A549 (cell line): Measurements from ENCODE around the gene PRR22. TPM values are rescaled to one million over a fixed set of nuclear protein-coding genes. Genes with fewer than 3 reads are reported as not detected.

Experiments used
- ATAC-seq, 2 experiments: fragments of 200-7000 bp in 1 of 2; fragments of >200 bp in 1 of 2; cut with Nextera tagmentation in 1 of 2; cut with Tn5 transposase in 1 of 2; 3 replicates each; pipeline versions ENCODE4 v1.8.0 to v1.9.1; 2018 to 2020; ENCODE audit warnings: mild to moderate bottlenecking in 1 of 2, moderate library complexity in 1 of 2
- CTCF ChIA-PET: fragments of 300-600 bp; sonication (Branson Sonifier 250); formaldehyde crosslinking; extraction: SDS; loops from one replicate; lab custom pipeline; 2021; ENCODE audit warnings: antibody characterized with exemption, inconsistent platforms; lab: Yijun Ruan, JAX
- POLR2A ChIA-PET: fragments of 350-600 bp; formaldehyde crosslinking; extraction: SDS; loops from one replicate; lab custom pipeline; 2021; ENCODE audit warnings: antibody characterized with exemption, inconsistent platforms; lab: Yijun Ruan, JAX
- DNase-seq, 2 experiments: peaks; one replicate each; pipeline versions ENCODE4 v3.0.0 to v3.0.0-alpha.2; 2011 to 2016; ENCODE audit warnings: low read depth in 1 of 2, low spot score in 1 of 2
- FAIRE-seq: peaks from 2 replicates; lab custom pipeline; 2011; peaks lifted over from hg19 to GRCh38; lab: Jason Lieb, UNC
- H3K27ac ChIP-seq, 2 experiments: fragments of >200 bp; sonication (Bioruptor Twin); formaldehyde crosslinking; 3 replicates each; pipeline ENCODE4 v1.5.1; 2016 to 2017
- H3K4me1 ChIP-seq: fragments of >200 bp; sonication (Bioruptor Twin); formaldehyde crosslinking; 3 replicates; pipeline ENCODE4 v1.6.1; 2016
- H3K4me2 ChIP-seq: fragments of >200 bp; sonication (Bioruptor Twin); formaldehyde crosslinking; 3 replicates; pipeline ENCODE4 v1.6.1; 2016
- H3K4me3 ChIP-seq: fragments of >200 bp; sonication (Bioruptor Twin); formaldehyde crosslinking; 3 replicates; pipeline ENCODE4 v1.5.1; 2016
- H3K9me3 ChIP-seq: fragments of >200 bp; sonication (Bioruptor Twin); formaldehyde crosslinking; 3 replicates; pipeline ENCODE4 v1.6.1; 2016
- BHLHE40 ChIP-seq: IDR thresholded peaks from 2 replicates; pipeline ENCODE4 v1.6.1; 2012; ENCODE audit warnings: low read depth, low read length, inconsistent platforms
- CBX8 ChIP-seq: fragments of 200-600 bp; sonication (generic); IDR thresholded peaks from 2 replicates; pipeline ENCODE4 v1.6.1; 2016
- CEBPB ChIP-seq, 2 experiments: fragments of >200 bp in 1 of 2; sonication (Bioruptor Twin) in 1 of 2; formaldehyde crosslinking in 1 of 2; IDR thresholded peaks; 2 replicates each; pipeline ENCODE4 v1.6.1; 2012 to 2016
- CHD2 ChIP-seq: fragments of 150-350 bp; IDR thresholded peaks from 2 replicates; pipeline ENCODE4 v1.6.1; 2014; ENCODE audit warnings: low read length; ENCODE audit not compliant: partially characterized antibody
- EHF ChIP-seq: fragments of 250-450 bp; sonication (Bioruptor Pico); IDR thresholded peaks from 2 replicates; pipeline ENCODE4 v1.5.0; 2020; ENCODE audit warnings: mild to moderate bottlenecking
- EP300 ChIP-seq, 2 experiments: fragments of >200 bp; sonication (Bioruptor Twin); formaldehyde crosslinking; IDR thresholded peaks; 2 replicates in 1 of 2; 3 replicates in 1 of 2; pipeline ENCODE4 v1.6.1; 2016 to 2017
- HOXA7 ChIP-seq: fragments of 250-450 bp; sonication (Bioruptor Pico); IDR thresholded peaks from 2 replicates; pipeline ENCODE4 v1.5.0; 2020; ENCODE audit warnings: mild to moderate bottlenecking, moderate library complexity
- JUN ChIP-seq, 2 experiments: fragments of >200 bp; sonication (Bioruptor Twin); formaldehyde crosslinking; IDR thresholded peaks; 2 replicates in 1 of 2; 3 replicates in 1 of 2; pipeline ENCODE4 v1.6.1; 2016 to 2017
- JUNB ChIP-seq: fragments of >200 bp; sonication (Bioruptor Twin); formaldehyde crosslinking; IDR thresholded peaks from 2 replicates; pipeline ENCODE4 v1.6.1; 2016
- KDM5A ChIP-seq: fragments of 200-600 bp; sonication (generic); IDR thresholded peaks from 2 replicates; pipeline ENCODE4 v1.6.1; 2016; ENCODE audit warnings: antibody characterized with exemption, mild to moderate bottlenecking
- POLR2A ChIP-seq: IDR thresholded peaks from 2 replicates; pipeline ENCODE4 v1.6.1; 2012; ENCODE audit warnings: mild to moderate bottlenecking, low read length
- RAD21 ChIP-seq, 2 experiments: fragments of >200 bp in 1 of 2; sonication (Bioruptor Twin) in 1 of 2; formaldehyde crosslinking in 1 of 2; IDR thresholded peaks in 1 of 2; conservative IDR thresholded peaks in 1 of 2; 2 replicates in 1 of 2; 3 replicates in 1 of 2; pipeline ENCODE4 v1.6.1; 2012 to 2018; ENCODE audit warnings: inconsistent platforms in 1 of 2
- RARB ChIP-seq: fragments of 250-450 bp; sonication (Bioruptor Pico); IDR thresholded peaks from 2 replicates; pipeline ENCODE4 v1.8.0; 2021; ENCODE audit warnings: mild to moderate bottlenecking, moderate library complexity
- RFX5 ChIP-seq: fragments of 450-650 bp; IDR thresholded peaks from 2 replicates; pipeline ENCODE4 v1.7.1; 2014; ENCODE audit warnings: antibody characterized with exemption, mild to moderate bottlenecking, moderate library complexity
- SMC3 ChIP-seq: fragments of >200 bp; sonication (Bioruptor Twin); formaldehyde crosslinking; IDR thresholded peaks from 3 replicates; pipeline ENCODE4 v1.6.1; 2018; ENCODE audit warnings: inconsistent platforms
- SREBF2 ChIP-seq: fragments of 450-650 bp; IDR thresholded peaks from 2 replicates; pipeline ENCODE4 v1.6.1; 2014; ENCODE audit warnings: mild to moderate bottlenecking, moderate library complexity
- TP53 ChIP-seq: fragments of 250-450 bp; sonication (Bioruptor Pico); IDR thresholded peaks from 2 replicates; pipeline ENCODE4 v1.5.0; 2021; ENCODE audit warnings: mild to moderate bottlenecking, moderate library complexity
- ZSCAN20 ChIP-seq: fragments of 250-450 bp; sonication (Bioruptor Pico); IDR thresholded peaks from 2 replicates; pipeline ENCODE4 v1.8.0; 2022; ENCODE audit warnings: mild to moderate bottlenecking, moderate library complexity
- WGBS: methylation state at CpG from one replicate; pipeline ENCODE4 v1.1.6; 2017; ENCODE audit errors: missing lambda C conversion rate; 5-methylcytosine and 5-hydroxymethylcytosine counted together
- polyA plus RNA-seq, 4 experiments: library from polyadenylated mRNA; depleted of rRNA in 3 of 4; stranded (reverse); fragments of >200 nt; fragmentation: RNase III in 1 of 4; extraction: RNeasy Plus Mini Kit Qiagen cat#74134 plus additional on column Dnase treatment in 1 of 4; gene quantifications; 2 replicates in 3 of 4; 3 replicates in 1 of 4; pipeline ENCODE4 v1.2.3, GENCODE V29; 2011 to 2017
- TF ChIP-seq, protein P1 (sequence below): IDR thresholded peaks from 2 replicates; pipeline ENCODE4 v1.6.1; 2012; ENCODE audit warnings: low read depth, borderline replicate concordance
- TF ChIP-seq, protein P2 (sequence below): fragments of 450-650 bp; IDR thresholded peaks from 2 replicates; pipeline ENCODE4 v1.6.1; 2014; ENCODE audit warnings: antibody characterized with exemption
- TF ChIP-seq, protein P3 (sequence below): fragments of 250-450 bp; sonication (Bioruptor Pico); IDR thresholded peaks from 2 replicates; pipeline ENCODE4 v1.5.0; 2020; ENCODE audit warnings: low read depth, mild to moderate bottlenecking, moderate library complexity
- TF ChIP-seq, protein P4 (sequence below): fragments of >200 bp; sonication (Bioruptor Twin); formaldehyde crosslinking; IDR thresholded peaks from 3 replicates; pipeline ENCODE4 v1.6.1; 2016

PRR22 gene
- polyA plus RNA-seq, 2 of the 4 experiments (the other 2 are of a cell fraction), result 0.65 to 2.2 TPM

DNA sequence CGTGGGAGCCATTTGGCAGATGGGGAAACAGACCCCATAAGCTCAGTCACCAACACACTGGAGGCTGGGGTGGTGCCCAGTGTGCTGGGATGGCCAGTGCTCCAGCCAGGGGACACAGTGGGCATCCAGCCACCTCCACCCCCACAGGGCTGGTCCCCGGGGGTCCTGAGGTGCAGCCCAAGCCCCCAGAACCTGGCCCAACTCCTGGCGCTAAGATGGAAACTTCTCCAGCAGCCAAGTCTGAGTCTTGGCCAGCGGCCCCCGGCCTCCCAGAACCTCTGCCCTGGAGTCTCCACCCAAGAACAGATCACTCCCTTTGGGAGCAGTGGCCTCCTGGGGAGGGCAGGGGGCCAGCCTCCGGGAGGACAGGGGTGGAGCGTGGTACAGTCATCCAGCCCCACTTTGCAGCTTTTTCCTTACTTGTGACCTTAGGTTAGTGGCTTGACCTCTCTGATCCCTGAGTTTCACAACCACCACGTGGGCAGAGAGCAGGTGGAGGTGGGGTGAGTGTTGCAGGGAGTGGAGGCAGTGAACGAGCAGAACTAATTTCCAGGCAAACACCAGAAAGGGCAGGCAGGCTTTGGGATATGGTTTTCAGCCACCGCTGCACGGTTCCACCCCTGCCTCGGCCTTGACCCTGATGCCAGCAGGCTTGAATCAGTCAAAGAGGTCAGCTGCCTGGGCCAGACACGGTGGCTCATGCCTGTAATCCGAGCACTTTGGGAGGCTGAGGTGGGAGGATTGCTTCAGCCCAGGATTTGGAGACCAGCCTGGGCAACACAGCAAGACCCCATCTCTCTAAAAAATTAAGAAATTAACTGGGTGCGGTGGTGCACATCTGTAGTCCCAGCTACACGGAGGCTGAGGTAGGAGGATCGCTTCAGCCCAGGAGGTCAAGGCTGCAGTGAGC lies 16.1 kb upstream of the PRR22 start:
- FAIRE-seq (no peak), ATAC-seq (no peak), DNase-seq (no peak)
- Histone ChIP-seq H3K4me1 (peaks cover 16% of the 10 kb centered on the region; the same call in 2 of the 3 replicates), H3K27ac (no peak overlapping the region), H3K4me2 (no peak overlapping the region), H3K4me3 (no peak overlapping the region), H3K9me3 (no peaks in the 10 kb centered on the region)
- ChIA-PET CTCF (interaction anchor here (0.8 to 1.6 kb wide), 4 partner anchors 22 to 222 kb away, joined by 3 to 5 read pairs (median 3); no protein-coding TSS in a partner anchor), POLR2A (no interaction called here)
- WGBS, result 62% methylated on average over 12 of the region's 17 CpGs
- TF ChIP-seq CEBPB (IDR thresholded peaks at IDR 0.05), result no peak
- TF ChIP-seq JUN (IDR thresholded peaks at IDR 0.05), result no peak
- no peak for TF ChIP-seq HOXA7 (CRISPR knock-in tag)
- no peak for TF ChIP-seq EP300 (IDR thresholded peaks at IDR 0.05)
- TF ChIP-seq ZSCAN20 (CRISPR knock-in tag), result no peak
- TF ChIP-seq, protein P1, sequence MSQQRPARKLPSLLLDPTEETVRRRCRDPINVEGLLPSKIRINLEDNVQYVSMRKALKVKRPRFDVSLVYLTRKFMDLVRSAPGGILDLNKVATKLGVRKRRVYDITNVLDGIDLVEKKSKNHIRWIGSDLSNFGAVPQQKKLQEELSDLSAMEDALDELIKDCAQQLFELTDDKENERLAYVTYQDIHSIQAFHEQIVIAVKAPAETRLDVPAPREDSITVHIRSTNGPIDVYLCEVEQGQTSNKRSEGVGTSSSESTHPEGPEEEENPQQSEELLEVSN, result no peak
- no peak for TF ChIP-seq POLR2A
- TF ChIP-seq, protein P2, sequence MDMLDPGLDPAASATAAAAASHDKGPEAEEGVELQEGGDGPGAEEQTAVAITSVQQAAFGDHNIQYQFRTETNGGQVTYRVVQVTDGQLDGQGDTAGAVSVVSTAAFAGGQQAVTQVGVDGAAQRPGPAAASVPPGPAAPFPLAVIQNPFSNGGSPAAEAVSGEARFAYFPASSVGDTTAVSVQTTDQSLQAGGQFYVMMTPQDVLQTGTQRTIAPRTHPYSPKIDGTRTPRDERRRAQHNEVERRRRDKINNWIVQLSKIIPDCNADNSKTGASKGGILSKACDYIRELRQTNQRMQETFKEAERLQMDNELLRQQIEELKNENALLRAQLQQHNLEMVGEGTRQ, result no peak
- TF ChIP-seq, protein P3, sequence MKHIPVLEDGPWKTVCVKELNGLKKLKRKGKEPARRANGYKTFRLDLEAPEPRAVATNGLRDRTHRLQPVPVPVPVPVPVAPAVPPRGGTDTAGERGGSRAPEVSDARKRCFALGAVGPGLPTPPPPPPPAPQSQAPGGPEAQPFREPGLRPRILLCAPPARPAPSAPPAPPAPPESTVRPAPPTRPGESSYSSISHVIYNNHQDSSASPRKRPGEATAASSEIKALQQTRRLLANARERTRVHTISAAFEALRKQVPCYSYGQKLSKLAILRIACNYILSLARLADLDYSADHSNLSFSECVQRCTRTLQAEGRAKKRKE (CRISPR knock-in tag), result no peak
- no peak for TF ChIP-seq SREBF2
- TF ChIP-seq TP53, result no peak
- TF ChIP-seq, protein P4, sequence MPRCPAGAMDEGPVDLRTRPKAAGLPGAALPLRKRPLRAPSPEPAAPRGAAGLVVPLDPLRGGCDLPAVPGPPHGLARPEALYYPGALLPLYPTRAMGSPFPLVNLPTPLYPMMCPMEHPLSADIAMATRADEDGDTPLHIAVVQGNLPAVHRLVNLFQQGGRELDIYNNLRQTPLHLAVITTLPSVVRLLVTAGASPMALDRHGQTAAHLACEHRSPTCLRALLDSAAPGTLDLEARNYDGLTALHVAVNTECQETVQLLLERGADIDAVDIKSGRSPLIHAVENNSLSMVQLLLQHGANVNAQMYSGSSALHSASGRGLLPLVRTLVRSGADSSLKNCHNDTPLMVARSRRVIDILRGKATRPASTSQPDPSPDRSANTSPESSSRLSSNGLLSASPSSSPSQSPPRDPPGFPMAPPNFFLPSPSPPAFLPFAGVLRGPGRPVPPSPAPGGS, result no peak
- TF ChIP-seq CHD2, result no peak

DNA sequence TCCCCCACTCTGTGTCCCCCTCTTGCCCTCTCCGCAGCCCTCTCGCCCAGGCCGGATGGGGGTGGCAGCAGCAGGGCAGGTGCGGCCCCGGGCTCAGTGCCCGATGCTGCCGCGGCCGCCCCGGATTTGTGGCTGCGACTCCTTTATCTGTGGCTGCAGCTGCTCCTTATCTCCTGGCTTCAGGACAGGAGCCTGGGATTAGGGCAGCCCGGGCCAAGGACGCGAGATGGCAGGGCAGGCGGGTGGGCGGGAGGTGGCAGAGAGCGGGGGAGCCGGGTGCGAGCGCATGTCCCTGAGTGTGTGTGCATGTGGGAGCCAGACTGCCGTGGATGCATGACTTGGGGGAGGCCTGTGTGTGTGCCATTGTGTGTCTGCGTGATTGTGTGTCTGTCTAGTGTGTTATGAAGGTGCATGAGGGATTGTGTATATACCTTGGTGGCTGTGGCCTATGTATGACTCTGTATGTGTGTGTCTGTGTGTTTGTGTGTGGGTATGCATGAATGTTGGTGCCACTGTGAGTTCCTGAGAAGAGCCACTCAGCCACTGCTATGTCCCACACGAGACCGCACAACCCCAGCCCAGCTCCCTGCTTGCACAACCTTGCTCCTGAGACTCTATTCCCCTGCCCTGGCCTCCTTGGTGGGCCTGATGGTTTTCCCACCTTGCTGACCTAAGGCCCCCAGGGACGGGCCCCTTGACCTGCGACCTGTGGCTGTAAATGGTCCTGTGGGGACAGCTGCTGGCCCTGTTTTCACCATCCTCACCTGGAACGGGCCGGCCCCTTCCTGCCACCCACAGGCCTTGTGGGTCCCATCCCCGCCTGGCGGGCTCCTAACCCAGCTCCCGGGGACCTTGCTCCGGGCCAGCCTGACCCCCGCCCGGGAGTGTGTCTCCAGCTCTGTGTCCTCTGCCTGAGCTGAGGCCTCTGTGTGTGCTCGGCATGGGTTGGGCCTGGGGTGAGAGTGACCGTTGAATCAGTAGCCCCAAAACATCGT lies 15.0 kb upstream of the PRR22 start:
- no peak for ATAC-seq
- CTCF ChIA-PET, result interaction anchor here (1.2 to 1.3 kb wide), 2 partner anchors 23 to 25 kb away, joined by 3 read pairs; no protein-coding TSS in a partner anchor

More for the DNA sequence above, 15.0 kb upstream of the PRR22 start:
- Histone ChIP-seq H3K9me3 (no peaks in the 10 kb centered on the region), H3K4me3 (no peak overlapping the region), H3K27ac (no peak overlapping the region), H3K4me2 (no peak overlapping the region), H3K4me1 (peaks cover 12% of the 10 kb centered on the region; the same call in 2 of the 3 replicates)
- TF ChIP-seq CBX8 (no peak), EP300 (IDR thresholded peaks at IDR 0.05) (no peak), BHLHE40 (no peak), RFX5 (no peak), RARB (CRISPR knock-in tag) (no peak), SMC3 (no peak), KDM5A (no peak), RAD21 (conservative IDR thresholded peaks at IDR 0.05 in 1 of 2, IDR thresholded peaks at IDR 0.05 in 1 of 2) (no peak), JUNB (no peak), EHF (CRISPR knock-in tag) (no peak)
- TF ChIP-seq, protein P1, result no peak
- POLR2A ChIA-PET, result interaction anchor here (0.7 kb wide), 1 partner anchor 104 kb away, joined by 3 read pairs; the partner anchor contains the start of gene NDUFA11
- WGBS, result 74% methylated on average over 8 of the region's 37 CpGs
- no peak for DNase-seq
- FAIRE-seq, result no peak
